Measurements from ENCODE around the gene KCNJ18.
"Not testable (repeated sequence)": the region's sequence is repeated elsewhere in the genome, so short reads cannot be mapped to it uniquely, and the experiment has no call there.

Gene KCNJ18

DNA sequence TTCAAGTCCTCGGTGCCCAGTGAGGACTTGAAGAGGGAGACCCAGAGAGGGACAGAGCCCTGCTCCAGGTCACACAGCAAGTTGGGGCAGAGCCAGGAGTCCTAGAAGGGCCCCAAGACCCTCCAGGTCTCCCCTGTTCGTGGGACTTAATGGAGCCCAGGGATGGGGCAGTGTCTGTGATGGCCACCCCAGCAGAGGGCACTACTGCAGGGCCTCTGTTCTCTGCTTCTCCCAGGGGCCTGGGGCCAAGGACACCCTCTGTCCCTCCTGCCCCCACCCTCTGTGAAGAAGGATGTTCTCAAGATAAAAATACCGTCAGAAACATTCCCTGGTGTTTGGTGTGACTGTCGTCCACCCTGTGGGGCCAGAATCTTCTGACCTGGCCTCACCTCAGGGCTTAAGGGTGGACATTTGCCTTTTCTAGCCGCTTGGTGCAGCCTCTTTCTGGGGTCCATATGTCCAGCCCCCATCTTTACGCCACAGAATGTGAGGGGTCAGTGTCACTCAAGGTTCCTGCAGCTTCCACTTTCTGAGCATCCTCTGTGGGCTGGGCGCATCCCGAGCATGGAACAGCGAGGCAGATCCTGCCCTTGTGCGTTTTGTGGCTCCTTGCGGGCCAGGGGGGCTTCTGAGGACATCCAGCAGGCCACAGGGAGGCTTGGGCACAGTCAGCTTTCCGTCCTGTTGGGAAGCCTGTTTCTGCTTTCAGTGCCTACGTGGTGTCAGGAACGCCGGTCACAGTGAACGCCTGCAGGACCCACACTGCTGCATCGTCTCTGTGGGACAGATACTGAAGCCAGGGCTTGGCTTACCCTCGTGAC, at the start of gene KCNJ18:
KCNJ18 (plus strand) TSS at position 641 of the 821 bp plus-strand sequence. CDS start 10,264 bp downstream, outside the sequence.
- H3K4me3 ChIP-seq (ENCODE audit: low read depth, low read length), result not testable (repeated sequence)

DNA sequence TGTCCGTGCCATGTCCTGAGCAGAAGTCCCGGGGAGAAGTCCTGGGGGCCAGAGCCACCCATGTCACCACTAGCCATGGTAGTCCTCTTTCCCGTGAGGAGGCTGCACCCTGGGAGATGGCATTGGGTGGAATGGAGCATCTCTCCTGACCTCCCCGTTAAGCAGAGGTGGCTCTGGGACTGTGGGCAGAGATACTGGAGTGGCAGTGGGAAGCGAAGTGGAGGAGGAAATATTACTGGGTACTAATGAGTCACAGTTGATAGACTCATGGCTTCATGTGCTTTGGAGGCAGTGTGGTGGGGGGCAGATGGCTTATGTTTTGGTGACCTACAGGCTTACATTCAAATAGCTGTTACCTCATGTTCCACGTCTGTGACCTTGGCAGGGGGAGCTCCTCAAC, 44.2 kb upstream of the KCNJ18 start:
- H3K4me3 ChIP-seq (ENCODE audit: low read depth, low read length), result not testable (repeated sequence)

DNA sequence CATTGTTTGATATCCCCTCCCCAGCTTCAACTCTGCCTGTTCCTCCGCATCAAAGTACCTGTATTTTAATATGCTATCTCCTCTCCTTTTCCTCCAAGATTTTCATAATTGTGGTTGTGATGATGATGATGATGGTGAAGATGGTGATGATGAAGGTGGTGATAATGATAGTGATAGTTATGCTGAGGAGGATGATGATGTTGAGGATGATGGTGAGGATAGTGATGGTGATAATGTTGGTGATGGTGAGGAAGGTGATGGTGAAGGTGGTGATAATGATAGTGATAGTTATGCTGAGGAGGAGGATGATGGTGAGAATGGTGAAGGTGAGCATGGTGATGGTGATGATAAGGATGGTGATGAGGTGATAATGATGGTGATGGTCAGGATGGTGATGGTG, 42.3 kb upstream of the KCNJ18 start:
- not testable (repeated sequence) for H3K4me3 ChIP-seq (ENCODE audit: low read depth, low read length)

DNA sequence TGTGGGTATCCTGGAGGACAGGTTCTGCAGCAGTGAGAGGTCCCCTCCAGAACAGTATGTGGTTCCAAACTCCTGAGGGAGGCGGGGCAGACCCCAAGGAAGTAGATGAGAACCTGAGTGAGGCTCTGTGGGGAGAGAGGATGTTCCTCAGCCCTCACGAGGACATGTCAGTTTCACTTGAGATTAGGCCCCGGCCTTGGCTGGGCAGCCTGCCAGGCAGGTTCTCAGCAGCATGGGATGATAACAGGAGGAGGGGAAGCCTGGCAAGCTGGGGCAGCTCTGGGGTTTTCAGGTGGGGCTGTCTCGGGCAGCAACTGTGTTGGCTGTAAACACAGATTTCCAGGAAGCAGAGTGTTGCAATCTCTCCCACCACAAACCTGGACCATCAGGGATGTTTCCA, 40.3 kb upstream of the KCNJ18 start:
- H3K4me3 ChIP-seq (ENCODE audit: low read depth, low read length), result not testable (repeated sequence)

DNA sequence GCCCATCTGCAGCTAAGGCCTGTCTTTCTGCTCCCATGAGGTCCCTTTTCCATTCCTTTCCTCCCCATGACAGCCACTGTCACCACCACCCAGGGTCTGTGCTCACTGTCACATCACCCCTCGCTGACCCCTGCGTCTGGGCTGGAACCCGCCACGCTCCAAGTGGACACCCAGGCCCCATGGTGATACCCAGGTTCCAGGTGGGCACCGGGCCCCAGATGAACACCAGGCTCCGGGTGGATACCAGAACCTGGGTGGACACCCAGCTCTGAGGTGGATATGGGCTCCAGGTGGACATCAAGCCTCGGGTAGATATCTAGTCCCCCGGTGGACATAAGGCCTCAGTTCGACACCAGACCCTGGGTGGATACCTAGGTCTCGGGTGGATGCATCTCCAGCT, 39.1 kb upstream of the KCNJ18 start:
- H3K4me3 ChIP-seq (ENCODE audit: low read depth, low read length), result not testable (repeated sequence)

DNA sequence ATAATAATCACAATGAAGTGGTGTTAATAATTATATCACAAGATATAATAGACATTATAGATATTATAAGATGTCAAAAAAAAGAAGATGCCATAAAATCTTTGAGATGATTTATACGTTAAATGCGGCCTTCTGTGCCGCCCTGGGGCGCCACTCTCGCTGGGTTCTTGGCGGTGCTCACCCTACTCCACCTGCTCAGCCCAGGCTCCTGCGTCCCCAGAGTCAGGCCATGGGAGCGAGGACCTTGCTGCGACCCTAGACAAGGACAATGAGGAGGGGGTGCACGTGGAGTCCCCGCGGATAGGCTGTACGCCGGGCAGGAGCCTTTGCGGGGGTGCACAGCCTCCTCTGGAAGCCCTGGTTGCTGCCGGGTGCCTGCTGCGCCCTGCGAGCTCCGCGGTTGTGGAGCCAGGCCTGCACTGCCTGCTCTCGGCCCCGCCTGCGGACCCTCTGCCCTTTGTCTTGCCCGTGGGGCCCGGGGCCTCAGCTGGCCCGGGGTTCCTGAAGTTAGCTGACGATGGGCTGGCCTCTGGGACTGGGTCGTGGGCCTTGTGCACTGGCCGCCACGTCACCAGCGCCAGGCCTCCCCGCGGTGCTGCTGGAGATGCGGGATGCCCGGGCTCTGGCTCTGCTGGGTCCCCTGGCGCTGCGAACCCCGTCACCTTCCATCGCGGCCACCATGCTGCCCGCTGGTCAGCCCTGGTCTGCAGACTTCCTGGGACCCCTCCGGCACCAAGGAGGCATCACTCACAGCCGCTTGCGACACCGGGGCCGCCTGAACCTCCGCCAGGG, 35.6 kb upstream of the KCNJ18 start:
- not testable (repeated sequence) for H3K4me3 ChIP-seq (ENCODE audit: low read depth, low read length)

DNA sequence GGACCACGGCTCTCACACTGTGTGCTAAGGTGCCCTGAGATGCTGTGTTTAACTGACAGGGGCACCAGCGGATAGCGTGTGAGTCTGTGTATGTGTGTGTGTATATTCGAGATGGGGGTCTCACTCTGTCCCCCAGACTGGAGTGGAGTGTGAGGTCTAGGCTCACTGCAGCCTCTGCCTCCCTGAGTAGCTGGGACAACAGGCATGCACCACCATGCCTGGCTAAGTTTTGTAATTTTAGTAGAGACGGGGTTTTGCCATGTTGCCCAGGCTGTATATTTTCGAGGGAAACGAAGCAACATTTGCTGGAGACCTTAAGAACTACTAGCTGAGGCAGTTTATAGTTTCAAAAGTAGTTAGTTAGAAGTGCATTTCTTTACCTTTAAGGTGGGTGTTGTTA, 32.7 kb upstream of the KCNJ18 start:
- H3K4me3 ChIP-seq (ENCODE audit: low read depth, low read length), result not testable (repeated sequence)

DNA sequence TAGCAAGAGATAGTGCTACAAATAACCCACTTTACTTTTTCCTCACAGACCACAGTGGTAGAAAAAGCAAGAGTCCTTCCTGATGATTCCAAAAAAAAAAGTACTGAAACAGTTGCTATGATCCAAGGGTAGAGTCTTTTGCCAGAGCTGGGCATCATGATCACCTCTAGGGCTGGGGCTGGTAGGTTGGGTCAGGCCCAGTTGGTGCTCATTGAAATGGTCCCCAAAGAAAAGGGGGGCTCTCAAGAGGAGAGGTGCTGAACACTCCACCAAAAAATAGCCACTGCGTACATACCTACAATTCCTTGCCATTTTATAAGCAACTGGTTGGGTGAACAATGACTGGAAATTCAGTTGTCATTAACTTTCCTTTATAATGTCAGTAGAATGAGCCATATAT, 30.9 kb upstream of the KCNJ18 start:
- not testable (repeated sequence) for H3K4me3 ChIP-seq (ENCODE audit: low read depth, low read length)

DNA sequence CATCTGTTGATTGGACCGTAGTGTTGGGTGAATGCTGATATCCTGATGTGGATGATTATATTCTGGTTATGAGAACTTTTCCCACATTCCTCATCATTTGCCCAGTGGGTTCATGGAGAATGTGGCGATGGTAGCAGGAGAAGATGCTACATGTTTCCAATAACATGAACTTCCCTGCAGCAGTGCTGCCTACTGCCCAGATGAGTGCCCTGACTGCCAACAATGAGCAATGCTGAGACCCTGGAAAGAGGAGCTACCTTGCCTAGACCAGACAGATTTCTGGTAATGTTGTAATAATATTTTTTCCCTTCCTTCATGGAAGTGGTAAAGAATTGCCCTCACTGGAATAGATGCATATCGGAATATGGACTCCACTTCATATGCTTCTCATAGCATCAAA, 29.2 kb upstream of the KCNJ18 start:
- H3K4me3 ChIP-seq (ENCODE audit: low read depth, low read length), result not testable (repeated sequence)

DNA sequence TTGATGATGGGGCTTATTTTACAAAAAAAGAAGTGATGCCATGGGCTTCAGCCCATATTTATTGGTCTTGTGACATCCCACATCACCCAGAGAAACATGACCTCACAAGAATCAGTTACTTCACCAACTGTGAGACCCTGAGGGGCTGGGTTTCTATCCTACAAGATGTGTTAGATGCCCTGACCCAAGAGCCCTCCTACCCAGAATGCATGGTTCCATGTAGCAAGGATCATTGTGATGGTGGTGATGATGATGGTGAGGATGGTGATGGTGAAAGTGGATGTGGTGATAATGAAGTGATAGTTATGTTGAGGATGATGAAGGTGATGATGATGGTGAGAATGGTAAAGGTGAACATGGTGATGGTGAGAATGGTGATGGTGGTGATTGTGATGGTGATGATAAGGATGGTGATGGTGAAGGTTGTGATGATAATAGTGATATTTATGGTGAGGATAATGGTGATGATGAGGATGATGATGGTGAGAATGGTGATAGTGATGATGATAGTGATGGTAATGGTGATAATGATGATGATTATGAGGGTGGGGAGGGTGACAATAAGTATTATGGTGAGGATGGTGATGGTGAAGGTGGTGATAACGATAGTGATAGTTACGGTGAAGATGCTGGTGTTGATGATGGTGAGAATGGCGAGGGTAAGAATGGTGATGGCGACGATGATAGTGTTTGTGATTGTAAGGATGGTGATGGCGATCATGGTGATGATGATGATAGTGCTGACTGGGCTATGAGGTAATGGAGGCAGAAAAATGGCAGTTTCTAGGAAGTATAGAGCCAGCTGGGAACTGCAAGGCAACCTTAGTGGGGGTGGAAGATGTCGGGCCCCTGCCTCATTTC, 28.5 kb upstream of the KCNJ18 start:
- not testable (repeated sequence) for H3K4me3 ChIP-seq (ENCODE audit: low read depth, low read length)

DNA sequence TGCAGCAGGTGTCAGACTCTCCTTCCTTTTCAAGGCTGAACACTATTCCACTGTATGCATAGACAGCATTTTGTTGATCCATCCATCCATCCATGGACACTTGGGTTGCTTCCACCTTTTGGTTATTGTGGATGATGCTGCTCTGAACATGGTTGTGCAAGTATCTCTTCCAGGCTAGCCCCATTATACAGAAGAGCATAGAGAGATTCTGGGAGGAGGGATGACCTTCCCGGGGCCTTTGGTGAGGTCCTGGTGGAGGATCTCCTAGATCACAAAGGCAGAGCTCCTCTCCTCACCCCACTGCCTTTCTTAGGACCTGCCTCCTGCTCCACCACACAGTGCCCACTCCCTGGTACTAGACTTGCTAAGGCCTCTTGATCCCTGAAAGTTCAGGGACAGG, 27.2 kb upstream of the KCNJ18 start:
- H3K4me3 ChIP-seq (ENCODE audit: low read depth, low read length), result not testable (repeated sequence)

DNA sequence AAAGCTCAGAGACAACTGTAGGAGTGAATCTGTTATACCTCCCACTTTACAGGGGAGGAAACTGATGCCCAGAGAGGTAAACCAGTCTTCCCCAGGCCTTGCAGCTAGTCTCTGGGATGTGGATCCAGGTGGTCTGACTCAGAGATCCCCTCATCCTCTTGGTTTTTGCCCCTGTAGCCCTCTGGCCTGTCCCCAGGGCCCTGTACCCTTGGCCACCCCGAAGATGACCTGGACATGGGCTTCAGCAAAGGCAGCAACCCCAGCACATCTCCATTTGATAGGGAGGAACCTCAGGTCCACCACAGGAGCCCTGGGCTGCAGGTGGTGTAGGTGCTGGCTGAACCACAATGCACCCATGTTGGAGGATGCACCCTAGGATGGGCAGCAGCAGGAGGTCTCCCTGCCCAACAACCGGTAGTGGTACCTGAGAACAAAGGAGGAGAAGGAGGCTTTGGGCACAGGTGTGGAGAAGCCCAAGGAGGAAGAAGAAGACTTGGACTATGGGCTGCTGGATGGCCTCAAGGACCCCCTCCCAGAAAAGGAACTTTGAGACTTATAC, 26.3 kb upstream of the KCNJ18 start:
- not testable (repeated sequence) for H3K4me3 ChIP-seq (ENCODE audit: low read depth, low read length)

DNA sequence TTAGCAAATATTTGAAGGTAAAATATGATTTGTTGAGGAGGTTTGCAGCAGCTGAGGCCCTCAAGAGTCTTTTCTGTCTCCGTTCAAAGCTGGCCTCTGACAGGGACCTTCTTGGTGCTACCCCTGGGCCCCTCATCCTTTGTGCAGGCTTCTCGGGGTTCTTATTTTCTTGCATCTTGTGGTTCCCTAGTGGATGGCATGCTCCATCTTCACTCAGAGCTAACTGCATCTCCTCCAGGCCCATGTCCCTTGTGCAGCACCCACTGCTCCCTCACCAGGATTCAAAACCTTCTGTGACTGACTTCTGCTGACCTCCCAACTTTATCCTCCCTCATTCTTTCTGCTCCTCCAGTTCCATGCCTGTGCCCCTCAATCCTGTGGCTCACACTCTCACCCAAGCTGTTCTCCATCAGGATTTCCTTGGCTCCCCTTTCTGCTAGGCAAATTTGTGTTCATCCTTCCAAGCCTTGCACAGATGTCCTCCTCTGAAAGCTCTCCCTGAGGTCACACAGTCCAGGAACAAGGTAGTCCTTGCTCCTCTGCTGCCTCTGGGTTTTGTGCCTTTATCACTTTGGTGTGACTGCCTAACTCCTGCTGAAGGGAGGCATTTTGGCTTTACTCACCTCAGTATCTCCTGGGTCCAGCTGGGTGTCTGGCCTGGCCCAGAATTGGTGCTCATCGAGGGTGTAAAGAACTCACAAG, 25.5 kb upstream of the KCNJ18 start:
- H3K4me3 ChIP-seq (ENCODE audit: low read depth, low read length), result not testable (repeated sequence)

DNA sequence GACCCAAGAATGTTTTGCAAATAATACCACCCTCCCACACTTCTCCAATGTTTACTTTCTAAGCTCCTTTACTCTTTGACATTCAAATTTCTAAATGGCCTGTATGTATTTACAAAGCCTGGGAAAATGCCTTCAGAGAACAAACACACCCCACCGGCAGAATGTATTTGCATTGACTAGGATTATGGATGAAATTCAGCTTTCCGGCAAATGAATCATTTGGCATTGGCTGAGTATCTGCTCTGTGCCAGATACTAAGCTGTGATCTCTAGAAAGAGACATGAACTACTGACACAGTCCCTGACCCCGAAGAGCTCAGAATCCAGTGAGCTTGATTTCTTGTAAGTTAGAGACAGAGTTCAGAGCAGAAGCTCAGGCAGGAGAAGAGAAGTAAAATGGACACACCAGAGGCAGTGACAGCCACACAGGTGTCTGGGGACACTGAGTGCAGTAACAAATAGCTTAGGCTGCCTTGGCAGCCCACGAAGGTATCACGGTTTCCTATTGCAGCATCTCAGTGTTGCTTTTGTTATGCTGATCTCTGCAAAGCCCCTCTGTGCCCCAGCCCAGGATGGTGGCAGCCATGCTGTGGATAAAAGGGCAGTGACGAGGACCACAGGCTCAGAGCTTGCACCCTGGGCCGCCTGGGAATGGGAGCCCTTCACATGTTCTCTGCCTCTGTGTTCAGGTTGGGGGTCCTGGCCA, 24.8 kb upstream of the KCNJ18 start:
- not testable (repeated sequence) for H3K4me3 ChIP-seq (ENCODE audit: low read depth, low read length)

DNA sequence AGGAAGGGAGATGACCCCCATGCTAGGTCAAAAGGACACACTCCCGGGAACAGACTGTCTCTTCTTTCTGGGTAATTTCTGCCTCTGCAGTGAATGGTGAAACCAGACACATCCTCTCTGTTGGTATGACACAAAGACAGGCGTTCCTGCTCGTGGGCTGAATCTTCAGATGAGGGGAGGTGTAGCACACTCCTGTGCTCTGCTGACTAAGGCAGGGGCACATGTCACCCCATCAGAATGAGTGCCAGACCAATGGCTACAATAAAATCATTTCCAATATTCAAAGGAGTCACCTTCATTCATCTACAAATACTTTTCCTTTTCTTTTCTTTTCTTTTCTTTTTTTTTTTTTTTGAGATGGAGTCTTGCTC, 24.2 kb upstream of the KCNJ18 start:
- H3K4me3 ChIP-seq (ENCODE audit: low read depth, low read length), result not testable (repeated sequence)

DNA sequence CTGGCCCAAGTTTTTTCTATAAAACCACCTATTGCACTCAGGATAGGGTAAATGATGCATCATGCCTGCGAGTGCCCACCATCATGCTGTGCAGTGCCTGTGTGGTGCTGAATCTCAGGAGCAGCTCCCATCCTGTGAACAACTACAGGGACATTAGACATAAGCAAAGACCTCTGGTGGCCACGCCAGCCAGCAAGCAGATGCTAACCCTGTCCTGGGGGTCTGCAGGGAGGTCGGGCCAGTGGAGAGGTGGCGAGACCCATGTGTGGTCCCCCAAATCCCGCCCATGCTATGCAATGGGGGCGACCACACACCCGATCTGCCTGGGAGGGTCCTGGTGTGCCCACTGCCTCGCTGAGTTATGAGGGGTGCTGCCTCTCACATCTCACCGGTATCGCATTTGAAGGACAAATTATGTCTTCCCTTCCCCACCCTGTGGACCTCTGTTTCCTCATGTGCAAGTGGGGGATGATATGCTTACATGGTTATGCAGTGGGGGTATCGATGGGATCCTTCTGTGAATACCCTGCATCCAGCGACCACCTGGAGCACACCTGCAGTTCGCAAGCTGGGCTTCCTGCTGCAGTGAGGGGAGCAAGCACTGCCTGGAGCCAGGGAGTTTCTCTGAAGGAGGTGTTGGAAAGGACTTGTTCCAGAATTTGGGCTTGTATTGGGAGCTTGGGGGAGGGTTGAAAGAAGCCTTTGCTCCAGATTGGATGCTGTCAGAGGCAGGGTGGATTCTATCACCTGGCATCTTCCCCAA, 23.4 kb upstream of the KCNJ18 start:
- not testable (repeated sequence) for H3K4me3 ChIP-seq (ENCODE audit: low read depth, low read length)

DNA sequence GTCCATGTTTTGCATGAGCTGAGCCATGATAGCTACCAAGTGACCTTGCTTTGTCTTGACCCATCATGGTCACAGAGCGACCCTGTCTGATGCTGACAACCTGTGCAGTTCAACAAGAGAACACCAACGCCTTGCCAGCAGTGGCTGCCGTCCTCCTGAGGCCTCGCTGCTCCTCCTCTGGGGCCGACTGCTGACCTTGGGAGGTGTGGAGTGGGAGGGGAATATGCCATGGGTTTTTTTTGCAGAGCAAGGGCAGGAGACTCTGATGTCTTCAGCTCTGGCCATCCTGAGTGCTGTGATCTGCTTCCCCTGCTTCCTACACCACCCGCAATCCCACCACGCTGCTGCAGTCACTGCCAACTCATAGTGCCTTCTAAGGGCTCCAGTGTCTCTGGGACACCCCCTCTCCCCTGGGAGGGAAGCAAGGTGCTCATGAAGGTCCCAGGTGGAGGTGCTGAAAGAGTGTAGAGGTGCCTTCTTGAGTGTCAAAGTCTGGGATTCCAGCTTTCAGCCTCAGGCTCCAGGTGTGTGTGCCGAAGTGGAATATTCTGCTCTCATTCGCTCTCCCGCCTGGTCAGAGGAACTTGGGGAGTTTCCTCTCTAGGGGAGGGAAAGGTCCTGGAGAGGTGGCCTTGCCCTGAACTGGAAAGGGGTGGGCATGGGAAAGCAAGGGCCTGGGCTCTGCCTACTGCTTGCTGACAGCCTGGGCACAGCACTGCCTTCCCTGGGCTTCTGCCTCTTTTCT, 22.5 kb upstream of the KCNJ18 start:
- not testable (repeated sequence) for H3K4me3 ChIP-seq (ENCODE audit: low read depth, low read length)

DNA sequence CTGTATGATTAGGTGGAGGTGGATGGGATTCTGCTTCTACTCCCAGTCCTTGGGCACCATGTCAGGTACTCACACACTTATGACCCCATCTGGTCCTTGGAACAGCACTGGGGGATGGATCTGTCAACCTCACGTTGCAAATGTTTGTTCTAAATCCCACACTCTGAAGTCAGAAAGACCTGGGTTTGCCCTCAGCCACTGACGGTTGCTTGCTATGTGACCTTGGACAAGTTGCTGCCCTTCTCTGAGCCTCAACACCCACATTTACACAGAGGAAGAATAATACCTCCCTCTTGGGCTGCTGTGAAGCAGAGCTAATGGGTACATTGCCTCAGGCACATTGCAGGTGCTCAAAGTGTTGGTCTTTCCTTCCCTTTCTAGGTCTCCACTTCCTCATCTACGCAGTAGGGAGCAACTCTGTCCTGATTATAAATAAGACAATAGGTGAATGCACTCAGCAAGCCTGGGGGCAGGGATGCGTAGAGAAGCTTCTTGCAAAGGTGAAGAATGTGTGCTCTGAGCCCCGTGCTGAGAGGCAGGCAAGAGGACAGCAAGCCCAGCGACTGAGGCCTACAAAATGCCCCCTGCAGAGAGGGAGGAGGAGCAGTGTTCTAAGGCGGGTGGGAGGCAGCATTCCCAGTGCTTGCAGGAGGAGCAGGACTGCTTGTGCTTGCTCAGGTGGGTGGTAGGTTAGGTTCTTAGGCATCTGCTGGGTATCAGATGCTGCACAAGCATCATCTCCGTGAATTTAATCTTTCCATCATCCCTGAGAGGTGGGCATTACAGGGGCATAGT, 21.8 kb upstream of the KCNJ18 start:
- not testable (repeated sequence) for H3K4me3 ChIP-seq (ENCODE audit: low read depth, low read length)

Measured in iPS-11a (cell line).